A549 (cell line): ENCODE results near the gene DDX47. TPM values are rescaled to one million over a fixed set of nuclear protein-coding genes. Genes with fewer than 3 reads are reported as not detected.

Experiments used
- ATAC-seq, 2 experiments: fragments of 200-7000 bp in 1 of 2; fragments of >200 bp in 1 of 2; cut with Nextera tagmentation in 1 of 2; cut with Tn5 transposase in 1 of 2; 3 replicates each; pipeline versions ENCODE4 v1.8.0 to v1.9.1; 2018 to 2020; ENCODE audit warnings: mild to moderate bottlenecking in 1 of 2, moderate library complexity in 1 of 2
- CTCF ChIA-PET: fragments of 300-600 bp; sonication (Branson Sonifier 250); formaldehyde crosslinking; extraction: SDS; loops from one replicate; lab custom pipeline; 2021; ENCODE audit warnings: antibody characterized with exemption, inconsistent platforms; lab: Yijun Ruan, JAX
- POLR2A ChIA-PET: fragments of 350-600 bp; formaldehyde crosslinking; extraction: SDS; loops from one replicate; lab custom pipeline; 2021; ENCODE audit warnings: antibody characterized with exemption, inconsistent platforms; lab: Yijun Ruan, JAX
- DNase-seq, 2 experiments: peaks; one replicate each; pipeline versions ENCODE4 v3.0.0 to v3.0.0-alpha.2; 2011 to 2016; ENCODE audit warnings: low read depth in 1 of 2, low spot score in 1 of 2
- FAIRE-seq: peaks from 2 replicates; lab custom pipeline; 2011; peaks lifted over from hg19 to GRCh38; lab: Jason Lieb, UNC
- H3K27ac ChIP-seq, 2 experiments: fragments of >200 bp; sonication (Bioruptor Twin); formaldehyde crosslinking; 3 replicates each; pipeline ENCODE4 v1.5.1; 2016 to 2017
- H3K4me1 ChIP-seq: fragments of >200 bp; sonication (Bioruptor Twin); formaldehyde crosslinking; 3 replicates; pipeline ENCODE4 v1.6.1; 2016
- H3K4me2 ChIP-seq: fragments of >200 bp; sonication (Bioruptor Twin); formaldehyde crosslinking; 3 replicates; pipeline ENCODE4 v1.6.1; 2016
- H3K4me3 ChIP-seq: fragments of >200 bp; sonication (Bioruptor Twin); formaldehyde crosslinking; 3 replicates; pipeline ENCODE4 v1.5.1; 2016
- H3K9me3 ChIP-seq: fragments of >200 bp; sonication (Bioruptor Twin); formaldehyde crosslinking; 3 replicates; pipeline ENCODE4 v1.6.1; 2016
- BCL3 ChIP-seq: fragments of >200 bp; sonication (Bioruptor Twin); formaldehyde crosslinking; IDR thresholded peaks from 3 replicates; pipeline ENCODE4 v1.6.1; 2016
- CBX8 ChIP-seq: fragments of 200-600 bp; sonication (generic); IDR thresholded peaks from 2 replicates; pipeline ENCODE4 v1.6.1; 2016
- CEBPB ChIP-seq, 2 experiments: fragments of >200 bp in 1 of 2; sonication (Bioruptor Twin) in 1 of 2; formaldehyde crosslinking in 1 of 2; IDR thresholded peaks; 2 replicates each; pipeline ENCODE4 v1.6.1; 2012 to 2016
- EHMT2 ChIP-seq: fragments of 200-600 bp; sonication (generic); IDR thresholded peaks from 2 replicates; pipeline ENCODE4 v1.6.1; 2016; ENCODE audit warnings: antibody characterized with exemption, low read depth, mild to moderate bottlenecking, moderate library complexity
- ELK1 ChIP-seq: fragments of 150-350 bp; IDR thresholded peaks from 2 replicates; pipeline ENCODE4 v1.6.1; 2014; ENCODE audit warnings: low read depth, mild to moderate bottlenecking, low read length
- FOSB ChIP-seq: fragments of 250-450 bp; sonication (Bioruptor Pico); IDR thresholded peaks from 2 replicates; pipeline ENCODE4 v1.5.0; 2020; ENCODE audit warnings: mild to moderate bottlenecking, moderate library complexity
- FOSL2 ChIP-seq, 2 experiments: fragments of 450-650 bp in 1 of 2; fragments of >200 bp in 1 of 2; sonication (Bioruptor Twin) in 1 of 2; formaldehyde crosslinking; IDR thresholded peaks; 2 replicates each; pipeline versions ENCODE4 v1.5.0 to v1.6.1; 2016 to 2020; ENCODE audit warnings: mild to moderate bottlenecking in 1 of 2, moderate library complexity in 1 of 2
- FOXS1 ChIP-seq: fragments of 250-450 bp; sonication (Bioruptor Pico); IDR thresholded peaks from 2 replicates; pipeline ENCODE4 v1.5.0; 2020; ENCODE audit warnings: mild to moderate bottlenecking, moderate library complexity
- GATA3 ChIP-seq: IDR thresholded peaks from 2 replicates; pipeline ENCODE4 v1.6.1; 2012; ENCODE audit warnings: borderline replicate concordance
- HDAC2 ChIP-seq: fragments of 200-600 bp; sonication (generic); IDR thresholded peaks from 2 replicates; pipeline ENCODE4 v1.6.1; 2016
- HES2 ChIP-seq: fragments of >200 bp; sonication (Bioruptor Twin); formaldehyde crosslinking; IDR thresholded peaks from 2 replicates; pipeline ENCODE4 v1.6.1; 2016
- HOXA7 ChIP-seq: fragments of 250-450 bp; sonication (Bioruptor Pico); IDR thresholded peaks from 2 replicates; pipeline ENCODE4 v1.5.0; 2020; ENCODE audit warnings: mild to moderate bottlenecking, moderate library complexity
- HOXB13 ChIP-seq: fragments of 250-450 bp; sonication (Bioruptor Pico); IDR thresholded peaks from 2 replicates; pipeline ENCODE4 v1.5.0; 2020; ENCODE audit warnings: low read depth, mild to moderate bottlenecking, moderate library complexity
- JUN ChIP-seq, 2 experiments: fragments of >200 bp; sonication (Bioruptor Twin); formaldehyde crosslinking; IDR thresholded peaks; 2 replicates in 1 of 2; 3 replicates in 1 of 2; pipeline ENCODE4 v1.6.1; 2016 to 2017
- KDM5A ChIP-seq: fragments of 200-600 bp; sonication (generic); IDR thresholded peaks from 2 replicates; pipeline ENCODE4 v1.6.1; 2016; ENCODE audit warnings: antibody characterized with exemption, mild to moderate bottlenecking
- NFE2L2 ChIP-seq: fragments of 150-350 bp; conservative IDR thresholded peaks from 2 replicates; pipeline ENCODE4 v1.6.1; 2014; ENCODE audit warnings: low read length
- NR3C1 ChIP-seq: fragments of >200 bp; sonication (Bioruptor Twin); formaldehyde crosslinking; IDR thresholded peaks from 3 replicates; pipeline ENCODE4 v1.6.1; 2017
- PBX3 ChIP-seq: IDR thresholded peaks from 2 replicates; pipeline ENCODE4 v1.6.1; 2012
- PHF8 ChIP-seq: fragments of 200-600 bp; sonication (generic); IDR thresholded peaks from 2 replicates; pipeline ENCODE4 v1.6.1; 2016; ENCODE audit warnings: low read depth, mild to moderate bottlenecking, antibody characterized with exemption, moderate library complexity, borderline replicate concordance
- RARB ChIP-seq: fragments of 250-450 bp; sonication (Bioruptor Pico); IDR thresholded peaks from 2 replicates; pipeline ENCODE4 v1.8.0; 2021; ENCODE audit warnings: mild to moderate bottlenecking, moderate library complexity
- RCOR1 ChIP-seq: fragments of 150-350 bp; IDR thresholded peaks from 2 replicates; pipeline ENCODE4 v1.6.1; 2014; ENCODE audit warnings: antibody characterized with exemption, low read length, low read depth
- SMC3 ChIP-seq: fragments of >200 bp; sonication (Bioruptor Twin); formaldehyde crosslinking; IDR thresholded peaks from 3 replicates; pipeline ENCODE4 v1.6.1; 2018; ENCODE audit warnings: inconsistent platforms
- TP53 ChIP-seq: fragments of 250-450 bp; sonication (Bioruptor Pico); IDR thresholded peaks from 2 replicates; pipeline ENCODE4 v1.5.0; 2021; ENCODE audit warnings: mild to moderate bottlenecking, moderate library complexity
- ZC3H11A ChIP-seq: fragments of 450-650 bp; IDR thresholded peaks from 2 replicates; pipeline ENCODE4 v1.6.1; 2014; ENCODE audit warnings: antibody characterized with exemption, mild to moderate bottlenecking
- ZFP36 ChIP-seq: fragments of 450-650 bp; IDR thresholded peaks from 2 replicates; pipeline ENCODE4 v1.6.1; 2014; ENCODE audit warnings: borderline replicate concordance; ENCODE audit not compliant: partially characterized antibody
- ZNF302 ChIP-seq: fragments of 250-450 bp; sonication (Bioruptor Pico); IDR thresholded peaks from 2 replicates; pipeline ENCODE4 v1.9.0; 2021; ENCODE audit warnings: inconsistent platforms, mild to moderate bottlenecking, moderate library complexity
- WGBS: methylation state at CpG from one replicate; pipeline ENCODE4 v1.1.6; 2017; ENCODE audit errors: missing lambda C conversion rate; 5-methylcytosine and 5-hydroxymethylcytosine counted together
- polyA plus RNA-seq, 4 experiments: library from polyadenylated mRNA; depleted of rRNA in 3 of 4; stranded (reverse); fragments of >200 nt; fragmentation: RNase III in 1 of 4; extraction: RNeasy Plus Mini Kit Qiagen cat#74134 plus additional on column Dnase treatment in 1 of 4; gene quantifications; 2 replicates in 3 of 4; 3 replicates in 1 of 4; pipeline ENCODE4 v1.2.3, GENCODE V29; 2011 to 2017

Gene DDX47
- polyA plus RNA-seq, 2 of the 4 experiments (the other 2 are of a cell fraction), result 81.6 to 144 TPM

- CTCF ChIA-PET, result interaction anchor here (1.0 to 3.9 kb wide), 7 partner anchors 9 to 420 kb away, joined by 3 to 31 read pairs (median 5); partner anchors contain the start of genes DDX47 and GPRC5A
- H3K27ac ChIP-seq, result peak overlapping the region; percentile 14 to 47; a peak in 4 of 6 replicates
Observed at GRCh38 chr12:12791756-12792369, 21.3 kb upstream of the DDX47 start.

GRCh38 chr12:12792421-12792820 is 20.7 kb upstream of the DDX47 start:
- DNase-seq (no peak), FAIRE-seq (no peak), ATAC-seq (no peak)
- TF ChIP-seq HOXA7 (CRISPR knock-in tag), result no peak
- TF ChIP-seq TP53, result no peak
- TF ChIP-seq RARB (CRISPR knock-in tag), result no peak
- TF ChIP-seq ELK1, result no peak
- no peak for TF ChIP-seq FOXS1
- TF ChIP-seq ZC3H11A, result no peak
- no peak for TF ChIP-seq ZNF302
- no peak for TF ChIP-seq EHMT2
- no peak for TF ChIP-seq FOSL2 (IDR thresholded peaks at IDR 0.05)
- no peak for TF ChIP-seq FOSL2 (CRISPR knock-in tag; IDR thresholded peaks at IDR 0.05)
- no peak for TF ChIP-seq HDAC2
- no peak for TF ChIP-seq BCL3
- TF ChIP-seq ZFP36, result no peak
- no peaks in the 10 kb centered on the region for H3K9me3 ChIP-seq
- H3K4me2 ChIP-seq, result no peak overlapping the region
- peak overlapping the region in 1 of 2 experiments; percentile 47; a peak in 2 of 6 replicates for H3K27ac ChIP-seq
- H3K4me1 ChIP-seq, result peaks cover 31% of the 10 kb centered on the region
- ChIA-PET CTCF (interaction anchor here (0.9 to 3.9 kb wide), 11 partner anchors 8 to 419 kb away, joined by 3 to 31 read pairs (median 4); partner anchors contain the start of genes DDX47 and GPRC5A), POLR2A (interaction anchor here (0.9 to 1.0 kb wide), 2 partner anchors 26 to 99 kb away, joined by 3 to 4 read pairs; partner anchors contain the start of gene GPRC5A)
- WGBS, result 91% methylated on average over 6 of the region's 6 CpGs
- H3K4me3 ChIP-seq, result no peak overlapping the region

More at GRCh38 chr12:12791756-12792369, 21.3 kb upstream of the DDX47 start:
- no peaks in the 10 kb centered on the region for H3K9me3 ChIP-seq
- 36% methylated on average over 7 of the region's 7 CpGs for WGBS
- H3K4me3 ChIP-seq, result no peak overlapping the region
- POLR2A ChIA-PET, result interaction anchor here (0.9 to 1.0 kb wide), 2 partner anchors 27 to 100 kb away, joined by 3 to 4 read pairs; partner anchors contain the start of gene GPRC5A
- peak overlapping the region; percentile 44 for H3K4me2 ChIP-seq
- H3K4me1 ChIP-seq, result peaks cover 34% of the 10 kb centered on the region
- ATAC-seq (no peak), FAIRE-seq (no peak), DNase-seq (peak in 1 of 2 experiments; percentile 23)
- TF ChIP-seq KDM5A (no peak), FOSB (CRISPR knock-in tag) (no peak), PBX3 (no peak), ZFP36 (no peak), HOXB13 (CRISPR knock-in tag) (no peak), SMC3 (no peak)

GRCh38 chr12:12794686-12795085 is 18.5 kb upstream of the DDX47 start:
- H3K4me3 ChIP-seq, result no peak overlapping the region
- DNase-seq, result no peak
- POLR2A ChIA-PET, result no interaction called here
- H3K4me1 ChIP-seq, result peaks cover 15% of the 10 kb centered on the region; the same call in 2 of the 3 replicates
- WGBS, result 88% methylated on average over 2 of the region's 2 CpGs
- ATAC-seq, result no peak
- H3K27ac ChIP-seq, result no peak overlapping the region
- no peak for FAIRE-seq
- CTCF ChIA-PET, result interaction anchor here (1.6 to 3.9 kb wide), 3 partner anchors 14 to 97 kb away, joined by 5 to 31 read pairs (median 11); partner anchors contain the start of genes DDX47 and GPRC5A
- H3K4me2 ChIP-seq, result no peak overlapping the region
- H3K9me3 ChIP-seq, result no peaks in the 10 kb centered on the region
- TF ChIP-seq PBX3, result no peak
- no peak for TF ChIP-seq CBX8
- TF ChIP-seq RCOR1, result no peak
- TF ChIP-seq JUN (IDR thresholded peaks at IDR 0.05), result no peak
- no peak for TF ChIP-seq NR3C1
- no peak for TF ChIP-seq HES2
- no peak for TF ChIP-seq GATA3
- no peak for TF ChIP-seq CEBPB (IDR thresholded peaks at IDR 0.05)
- no peak for TF ChIP-seq EHMT2
- TF ChIP-seq NFE2L2, result no peak
- TF ChIP-seq KDM5A, result no peak
- no peak for TF ChIP-seq PHF8
- no peak for TF ChIP-seq FOXS1
- no peak for TF ChIP-seq BCL3
